HL-60/S4 (cell line): ENCODE data around the gene LRRC32.

Experiments used
- in situ Hi-C: fragments of 300-500 bp; cut with MboI; formaldehyde crosslinking; loops from 2 replicates; pipeline ENCODE4 v1.14.3; 2022; ENCODE audit warnings: low sequenced_read_pairs

The LRRC32 gene

GRCh38 chr11:76665172-76665571, 5.4 kb downstream of the LRRC32 start:
- in situ Hi-C loops: no loop called here

GRCh38 chr11:76664578-76665061, 5.9 kb downstream of the LRRC32 start:
- in situ Hi-C loops: no loop called here

- in situ Hi-C loops: no loop called here
Observed at GRCh38 chr11:76663912-76664440, 6.6 kb downstream of the LRRC32 start.

GRCh38 chr11:76663486-76663810, 7.1 kb downstream of the LRRC32 start:
- in situ Hi-C loops: no loop called here

- in situ Hi-C loops: no loop called here
Observed at GRCh38 chr11:76662656-76663485, 7.7 kb downstream of the LRRC32 start.

GRCh38 chr11:76661834-76662434, 8.6 kb downstream of the LRRC32 start:
- in situ Hi-C loops: no loop called here

- in situ Hi-C loops: no loop called here
Observed at GRCh38 chr11:76661306-76661751, 9.2 kb downstream of the LRRC32 start.

- in situ Hi-C loops: no loop called here
Observed at GRCh38 chr11:76660533-76661305, 9.8 kb downstream of the LRRC32 start.

- in situ Hi-C loops: no loop called here
Observed at GRCh38 chr11:76659672-76660532, 10.6 kb downstream of the LRRC32 start.

GRCh38 chr11:76658651-76659650, 11.6 kb downstream of the LRRC32 start:
- in situ Hi-C loops: no loop called here

GRCh38 chr11:76658231-76658630, 12.3 kb downstream of the LRRC32 start:
- in situ Hi-C loops: no loop called here

- in situ Hi-C loops: no loop called here
Observed at GRCh38 chr11:76657187-76658170, 13.1 kb downstream of the LRRC32 start.

- in situ Hi-C loops: no loop called here
Observed at GRCh38 chr11:76656571-76657081, 13.9 kb downstream of the LRRC32 start.

GRCh38 chr11:76656050-76656531, 14.5 kb downstream of the LRRC32 start:
- in situ Hi-C loops: no loop called here

GRCh38 chr11:76655501-76656049, 15.0 kb downstream of the LRRC32 start:
- in situ Hi-C loops: no loop called here

GRCh38 chr11:76654980-76655379, 15.6 kb downstream of the LRRC32 start:
- in situ Hi-C loops: no loop called here

- in situ Hi-C loops: no loop called here
Observed at GRCh38 chr11:76654298-76654851, 16.2 kb downstream of the LRRC32 start.
